GM23248 (cell line): Measurements from ENCODE around the gene ZNF839.

Experiments used
- EZH2 ChIP-seq: fragments of 200-600 bp; sonication (generic); IDR thresholded peaks from 2 replicates; pipeline ENCODE4 v1.6.1; 2018; ENCODE audit warnings: antibody characterized with exemption, mild to moderate bottlenecking; ENCODE audit not compliant: insufficient read depth, poor library complexity, severe bottlenecking
- EZH2phosphoT487 ChIP-seq: fragments of 200-600 bp; sonication (generic); IDR thresholded peaks from 2 replicates; pipeline ENCODE4 v1.6.1; 2018; ENCODE audit warnings: antibody characterized with exemption, moderate library complexity, mild to moderate bottlenecking, low read depth; ENCODE audit not compliant: insufficient read depth

DNA sequence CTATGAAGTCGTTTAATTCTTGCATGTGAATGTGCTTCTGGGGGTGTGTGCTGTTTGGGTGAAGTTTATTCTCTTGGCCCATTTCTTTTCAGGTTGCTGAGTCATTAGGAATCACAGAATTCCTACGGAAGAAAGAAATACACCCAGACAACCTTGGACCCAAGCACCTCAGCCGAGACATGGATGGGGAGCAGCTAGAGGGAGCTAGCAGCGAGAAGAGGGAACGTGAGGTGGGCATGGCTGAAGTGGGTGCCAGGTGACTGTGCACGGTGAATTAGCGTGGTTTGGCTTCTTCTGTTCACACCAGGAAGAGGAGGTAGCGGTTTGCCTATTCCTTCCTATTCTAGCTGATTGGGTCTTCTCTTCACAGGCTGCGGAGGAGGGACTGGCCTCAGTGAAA, 19.2 kb downstream of the ZNF839 start:
- TF ChIP-seq EZH2phosphoT487 (no peak), EZH2 (no peak)
